KOPT-K1 (cell line): Measurements from ENCODE around the gene PFDN1.
"Not testable (repeated sequence)": the region's sequence is repeated elsewhere in the genome, so short reads cannot be mapped to it uniquely, and the experiment has no call there.

Experiments
- H3K27ac ChIP-seq: fragments of 200-600 bp; sonication (generic); 2 replicates; pipeline ENCODE4 v1.5.1; 2016; ENCODE audit warnings: antibody characterized with exemption, mild to moderate bottlenecking, low read depth, low read length; ENCODE audit not compliant: poor library complexity, severe bottlenecking
- H3K36me3 ChIP-seq: fragments of 200-600 bp; sonication (generic); 2 replicates; pipeline ENCODE4 v1.5.1; 2017; ENCODE audit warnings: antibody characterized with exemption, mild to moderate bottlenecking, low read length, moderate library complexity; ENCODE audit not compliant: insufficient read depth
- H3K9me3 ChIP-seq: fragments of 200-600 bp; sonication (generic); 2 replicates; pipeline ENCODE4 v1.5.1; 2017; ENCODE audit warnings: antibody characterized with exemption, low read length, mild to moderate bottlenecking; ENCODE audit not compliant: insufficient read depth, poor library complexity, severe bottlenecking

The PFDN1 gene

GRCh38 chr5:140216478-140217074 lies 86.3 kb downstream of the PFDN1 start:
- Histone ChIP-seq H3K36me3 (no peaks in the 10 kb centered on the region), H3K9me3 (no peaks in the 10 kb centered on the region), H3K27ac (no peak overlapping the region)

- no peak overlapping the region for H3K27ac ChIP-seq
- no peaks in the 10 kb centered on the region for H3K9me3 ChIP-seq
Measured at GRCh38 chr5:140215276-140215675, 87.6 kb downstream of the PFDN1 start.

GRCh38 chr5:140214831-140215230 lies 88.1 kb downstream of the PFDN1 start:
- Histone ChIP-seq H3K36me3 (no peaks in the 10 kb centered on the region), H3K27ac (no peak overlapping the region), H3K9me3 (no peaks in the 10 kb centered on the region)

More at GRCh38 chr5:140215276-140215675, 87.6 kb downstream of the PFDN1 start:
- no peaks in the 10 kb centered on the region for H3K36me3 ChIP-seq

- Histone ChIP-seq H3K36me3 (no peaks in the 10 kb centered on the region), H3K9me3 (no peaks in the 10 kb centered on the region), H3K27ac (no peak overlapping the region)
Measured at GRCh38 chr5:140213370-140213983, 89.4 kb downstream of the PFDN1 start.

- H3K9me3 ChIP-seq: no peaks in the 10 kb centered on the region
- no peaks in the 10 kb centered on the region for H3K36me3 ChIP-seq
- H3K27ac ChIP-seq: no peak overlapping the region
Measured at GRCh38 chr5:140208065-140208464, 94.8 kb downstream of the PFDN1 start.

GRCh38 chr5:140207250-140207964 lies 95.5 kb downstream of the PFDN1 start:
- H3K36me3 ChIP-seq: no peaks in the 10 kb centered on the region
- no peak overlapping the region for H3K27ac ChIP-seq
- H3K9me3 ChIP-seq: no peaks in the 10 kb centered on the region

GRCh38 chr5:140205952-140206351 lies 96.9 kb downstream of the PFDN1 start:
- no peaks in the 10 kb centered on the region for H3K9me3 ChIP-seq
- no peak overlapping the region for H3K27ac ChIP-seq
- H3K36me3 ChIP-seq: no peaks in the 10 kb centered on the region

- Histone ChIP-seq H3K27ac (no peak overlapping the region), H3K9me3 (no peaks in the 10 kb centered on the region), H3K36me3 (no peaks in the 10 kb centered on the region)
Measured at GRCh38 chr5:140205216-140205615, 97.7 kb downstream of the PFDN1 start.

GRCh38 chr5:140202610-140203009 lies 100.3 kb downstream of the PFDN1 start:
- Histone ChIP-seq H3K27ac (no peak overlapping the region), H3K9me3 (no peaks in the 10 kb centered on the region), H3K36me3 (no peaks in the 10 kb centered on the region)

- Histone ChIP-seq H3K27ac (no peak overlapping the region), H3K9me3 (no peaks in the 10 kb centered on the region)
Measured at GRCh38 chr5:140202078-140202477, 100.8 kb downstream of the PFDN1 start.

GRCh38 chr5:140198915-140199314 lies 104.0 kb downstream of the PFDN1 start:
- not testable (repeated sequence) for H3K36me3 ChIP-seq, H3K9me3 ChIP-seq, H3K27ac ChIP-seq

More at GRCh38 chr5:140202078-140202477, 100.8 kb downstream of the PFDN1 start:
- H3K36me3 ChIP-seq: no peaks in the 10 kb centered on the region

- no peak overlapping the region for H3K27ac ChIP-seq
- no peaks in the 10 kb centered on the region for H3K9me3 ChIP-seq
- no peaks in the 10 kb centered on the region for H3K36me3 ChIP-seq
Measured at GRCh38 chr5:140197023-140197422, 105.9 kb downstream of the PFDN1 start.

GRCh38 chr5:140196115-140196814 lies 106.6 kb downstream of the PFDN1 start:
- Histone ChIP-seq H3K9me3 (no peaks in the 10 kb centered on the region), H3K36me3 (no peaks in the 10 kb centered on the region), H3K27ac (no peak overlapping the region)
